ENCODE data around the gene DCUN1D3. TPM values are rescaled to one million over a fixed set of nuclear protein-coding genes. Genes with fewer than 3 reads are reported as not detected.

DCUN1D3 gene
- total and polyA plus RNA-seq, 7 donors, result 2.2 to 19.6 (median 8.6) TPM

- H3K27ac ChIP-seq, result no peak overlapping the region
- 84 to 86% (median 86%) methylated on average over 5 of the region's 5 CpGs for WGBS, 3 donors
- no peak for TF ChIP-seq CTCF (IDR thresholded peaks at IDR 0.05)
Measured at GRCh38 chr16:20883554-20884239, 16.5 kb downstream of the DCUN1D3 start.

GRCh38 chr16:20881503-20881878, 18.7 kb downstream of the DCUN1D3 start:
- TF ChIP-seq CTCF (IDR thresholded peaks at IDR 0.05), result no peak
- H3K27me3 ChIP-seq (ENCODE audit: insufficient read depth in 3 of 3, low read length in 2 of 3), result no peaks in the 10 kb centered on the region

More at GRCh38 chr16:20883554-20884239, 16.5 kb downstream of the DCUN1D3 start:
- intact Hi-C loops (cut with DNase I), result no loop called here
- H3K4me1 ChIP-seq, result peaks cover 27% of the 10 kb centered on the region
- DNase-seq, result no peak
- H3K36me3 ChIP-seq (ENCODE audit: insufficient read depth in 1 of 2, low read depth in 1 of 2), result no peaks in the 10 kb centered on the region
- no peak for ATAC-seq
- no peaks in the 10 kb centered on the region for H3K27me3 ChIP-seq (ENCODE audit: insufficient read depth in 3 of 3, low read length in 2 of 3)
- no peaks in the 10 kb centered on the region for H3K9me3 ChIP-seq
- H3K4me3 ChIP-seq, result no peak overlapping the region

GRCh38 chr16:20880867-20881502, 19.2 kb downstream of the DCUN1D3 start:
- Histone ChIP-seq H3K4me3 (no peak overlapping the region), H3K9me3 (no peaks in the 10 kb centered on the region), H3K36me3 (ENCODE audit: insufficient read depth in 1 of 2, low read depth in 1 of 2) (no peaks in the 10 kb centered on the region), H3K27ac (no peak overlapping the region), H3K27me3 (ENCODE audit: insufficient read depth in 3 of 3, low read length in 2 of 3) (no peaks in the 10 kb centered on the region), H3K4me1 (peaks cover 15% of the 10 kb centered on the region)
- intact Hi-C loops (cut with DNase I), result no loop called here
- DNase-seq (no peak), ATAC-seq (peak in 1 of 4 donors; percentile 46)
- TF ChIP-seq CTCF (IDR thresholded peaks at IDR 0.05), result no peak
- 89 to 93% (median 92%) methylated on average over 3 of the region's 3 CpGs for WGBS, 3 donors

More at GRCh38 chr16:20881503-20881878, 18.7 kb downstream of the DCUN1D3 start:
- Histone ChIP-seq H3K36me3 (ENCODE audit: insufficient read depth in 1 of 2, low read depth in 1 of 2) (no peaks in the 10 kb centered on the region), H3K9me3 (no peaks in the 10 kb centered on the region), H3K27ac (no peak overlapping the region), H3K4me3 (no peak overlapping the region), H3K4me1 (peaks cover 15% of the 10 kb centered on the region)
- DNase-seq (no peak), ATAC-seq (no peak)
- 82 to 87% (median 87%) methylated on average over 6 of the region's 6 CpGs for WGBS, 3 donors
- intact Hi-C loops (cut with DNase I), result no loop called here

- DNase-seq (no peak), ATAC-seq (peak in 1 of 4 donors; percentile 56)
- Histone ChIP-seq H3K27me3 (ENCODE audit: insufficient read depth in 3 of 3, low read length in 2 of 3) (no peaks in the 10 kb centered on the region), H3K27ac (peak overlapping the region; percentile 12), H3K4me1 (peaks cover 19% of the 10 kb centered on the region), H3K9me3 (no peaks in the 10 kb centered on the region), H3K4me3 (no peak overlapping the region), H3K36me3 (ENCODE audit: insufficient read depth in 1 of 2, low read depth in 1 of 2) (no peaks in the 10 kb centered on the region)
- TF ChIP-seq CTCF (IDR thresholded peaks at IDR 0.05), result no peak
- WGBS, 3 donors, result 60 to 75% (median 62%) methylated on average over 7 of the region's 7 CpGs
- intact Hi-C loops (cut with DNase I), result no loop called here
Measured at GRCh38 chr16:20879175-20880040, 20.8 kb downstream of the DCUN1D3 start.

Measured in psoas muscle (tissue), 8 donors.